ENCODE measurements around the gene CXXC5. TPM values are rescaled to one million over a fixed set of nuclear protein-coding genes. Genes with fewer than 3 reads are reported as not detected.

CXXC5 gene
- total RNA-seq, 1 donor from 2014 or later = 41.9 TPM

- intact Hi-C loops (cut with DNase I) = loop anchor here (1.0 kb wide), 1 partner anchor 17 kb away; no protein-coding TSS in a partner anchor
These were observed 19.0 kb downstream of the CXXC5 start for GRCh38 chr5:139667001-139667729.

GRCh38 chr5:139667730-139668063 is 19.5 kb downstream of the CXXC5 start:
- no peak for TF ChIP-seq CTCF (IDR thresholded peaks at IDR 0.05)
- no peaks in the 10 kb centered on the region for H3K36me3 ChIP-seq
- H3K4me3 ChIP-seq = peak overlapping the region; percentile 51 to 62
- H3K9me3 ChIP-seq = no peaks in the 10 kb centered on the region
- H3K27ac ChIP-seq = peak overlapping the region; percentile 96
- H3K27me3 ChIP-seq = no peaks in the 10 kb centered on the region
- intact Hi-C loops (cut with DNase I) = loop anchor here (1.0 kb wide), 1 partner anchor 17 kb away; no protein-coding TSS in a partner anchor
- peaks cover 44 to 86% of the 10 kb centered on the region in 2 donors for H3K4me1 ChIP-seq
- DNase-seq (ENCODE audit: low spot score in 2 of 2) = no peak

More at GRCh38 chr5:139667001-139667729, 19.0 kb downstream of the CXXC5 start:
- no peaks in the 10 kb centered on the region for H3K27me3 ChIP-seq
- peak overlapping the region in 1 of 2 donors; percentile 62 for H3K4me3 ChIP-seq
- TF ChIP-seq CTCF (IDR thresholded peaks at IDR 0.05) = no peak
- peaks cover 44 to 85% of the 10 kb centered on the region in 2 donors for H3K4me1 ChIP-seq
- no peaks in the 10 kb centered on the region for H3K9me3 ChIP-seq
- H3K27ac ChIP-seq = peak overlapping the region; percentile 96
- H3K36me3 ChIP-seq = no peaks in the 10 kb centered on the region
- DNase-seq (ENCODE audit: low spot score in 2 of 2) = no peak

GRCh38 chr5:139668064-139668880 is 20.1 kb downstream of the CXXC5 start:
- Histone ChIP-seq H3K27me3 (no peaks in the 10 kb centered on the region), H3K4me3 (peak overlapping the region; percentile 51 to 62), H3K27ac (peak overlapping the region; percentile 96), H3K36me3 (no peaks in the 10 kb centered on the region), H3K9me3 (no peaks in the 10 kb centered on the region), H3K4me1 (peaks cover 44 to 86% of the 10 kb centered on the region in 2 donors)
- DNase-seq (ENCODE audit: low spot score in 2 of 2) = no peak
- intact Hi-C loops (cut with DNase I) = no loop called here
- TF ChIP-seq CTCF (IDR thresholded peaks at IDR 0.05) = no peak

- Histone ChIP-seq H3K4me3 (peak overlapping the region; percentile 51 to 62), H3K36me3 (no peaks in the 10 kb centered on the region)
These were observed 20.9 kb downstream of the CXXC5 start for GRCh38 chr5:139668924-139669661.

More at GRCh38 chr5:139668924-139669661, 20.9 kb downstream of the CXXC5 start:
- H3K9me3 ChIP-seq = no peaks in the 10 kb centered on the region
- no peak for TF ChIP-seq CTCF (IDR thresholded peaks at IDR 0.05)
- H3K4me1 ChIP-seq = peaks cover 47 to 90% of the 10 kb centered on the region in 2 donors
- intact Hi-C loops (cut with DNase I) = no loop called here
- peak overlapping the region; percentile 96 for H3K27ac ChIP-seq
- no peak for DNase-seq (ENCODE audit: low spot score in 2 of 2)
- no peaks in the 10 kb centered on the region for H3K27me3 ChIP-seq

All from ascending aorta (tissue), 2 donors.